Common myeloid progenitor, CD34-positive (primary cell): ENCODE data around the gene GAS2L3. TPM values are rescaled to one million over a fixed set of nuclear protein-coding genes. Genes with fewer than 3 reads are reported as not detected.

Experiments
- CTCF ChIA-PET: fragments of 350-600 bp; sonication (Branson Sonifier 250); formaldehyde crosslinking; loops from one replicate; lab custom pipeline; 2021; ENCODE audit warnings: antibody characterized with exemption; lab: Charles Lee
- POLR2A ChIA-PET: fragments of 350-600 bp; sonication (Branson Sonifier 250); formaldehyde crosslinking; loops from one replicate; lab custom pipeline; 2021; ENCODE audit warnings: antibody characterized with exemption; lab: Charles Lee
- DNase-seq, 3 donors: peaks; one replicate each; pipeline versions ENCODE4 v3.0.0 to v3.0.0-alpha.2; 2013
- H3K27ac ChIP-seq, 2 experiments: 1 replicate in 1 of 2; 2 replicates in 1 of 2; pipeline ENCODE4 v1.7.0; 2013; ENCODE audit warnings: inconsistent platforms in 2 of 2, low read length in 2 of 2, mild to moderate bottlenecking in 2 of 2, low read depth in 1 of 2, moderate library complexity in 1 of 2; ENCODE audit not compliant: severe bottlenecking in 2 of 2, insufficient read depth in 1 of 2, poor library complexity in 1 of 2
- H3K27me3 ChIP-seq, 5 experiments: replicated peaks in 2 of 5; 1 replicate in 3 of 5; 2 replicates in 2 of 5; pipeline versions ENCODE4 v1.6.1 to v1.7.0; 2013; ENCODE audit warnings: low read length in 4 of 5, mild to moderate bottlenecking in 2 of 5, moderate library complexity in 2 of 5, inconsistent platforms in 1 of 5; ENCODE audit not compliant: insufficient read depth in 5 of 5, control insufficient read depth in 4 of 5
- H3K36me3 ChIP-seq, 4 experiments: 1 replicate in 2 of 4; 2 replicates in 2 of 4; pipeline versions ENCODE4 v1.6.1 to v1.7.0; 2013; ENCODE audit warnings: low read length in 3 of 4, control low read depth in 1 of 4, mild to moderate bottlenecking in 1 of 4; ENCODE audit not compliant: control insufficient read depth in 4 of 4, insufficient read depth in 4 of 4
- H3K4me1 ChIP-seq, 4 experiments: 1 replicate in 3 of 4; 2 replicates in 1 of 4; pipeline versions ENCODE4 v1.6.1 to v1.7.1; 2013; ENCODE audit warnings: low read length in 3 of 4, mild to moderate bottlenecking in 3 of 4, control low read depth in 1 of 4, inconsistent platforms in 1 of 4, moderate library complexity in 1 of 4; ENCODE audit not compliant: control insufficient read depth in 4 of 4, insufficient read depth in 4 of 4; ENCODE audit errors: control extremely low read depth in 1 of 4
- H3K4me3 ChIP-seq, 7 experiments: 1 replicate in 4 of 7; 2 replicates in 3 of 7; pipeline versions ENCODE4 v1.5.1 to v1.7.0; 2013; ENCODE audit warnings: mild to moderate bottlenecking in 7 of 7, low read length in 6 of 7, moderate library complexity in 6 of 7, inconsistent platforms in 2 of 7, low read depth in 2 of 7, control low read depth in 1 of 7; ENCODE audit not compliant: insufficient read depth in 4 of 7, control insufficient read depth in 1 of 7; ENCODE audit errors: extremely low read depth in 1 of 7
- H3K9me3 ChIP-seq, 5 experiments: 1 replicate in 4 of 5; 2 replicates in 1 of 5; pipeline versions ENCODE4 v1.6.1 to v1.7.1; 2013; ENCODE audit warnings: low read length in 4 of 5, mild to moderate bottlenecking in 2 of 5, inconsistent platforms in 1 of 5, low read depth in 1 of 5, moderate library complexity in 1 of 5; ENCODE audit not compliant: control insufficient read depth in 4 of 5, insufficient read depth in 2 of 5; ENCODE audit errors: control extremely low read depth in 1 of 5
- WGBS: methylation state at CpG from one replicate; pipeline ENCODE4 v1.1.5; 2013; ENCODE audit not compliant: insufficient coverage; 5-methylcytosine and 5-hydroxymethylcytosine counted together
- polyA plus RNA-seq: library from polyadenylated mRNA; unstranded; fragments of 120-200 nt; gene quantifications from one replicate; pipeline ENCODE4 v1.2.1, GENCODE V29; 2013

GAS2L3 gene
- 1.8 TPM for polyA plus RNA-seq

DNA sequence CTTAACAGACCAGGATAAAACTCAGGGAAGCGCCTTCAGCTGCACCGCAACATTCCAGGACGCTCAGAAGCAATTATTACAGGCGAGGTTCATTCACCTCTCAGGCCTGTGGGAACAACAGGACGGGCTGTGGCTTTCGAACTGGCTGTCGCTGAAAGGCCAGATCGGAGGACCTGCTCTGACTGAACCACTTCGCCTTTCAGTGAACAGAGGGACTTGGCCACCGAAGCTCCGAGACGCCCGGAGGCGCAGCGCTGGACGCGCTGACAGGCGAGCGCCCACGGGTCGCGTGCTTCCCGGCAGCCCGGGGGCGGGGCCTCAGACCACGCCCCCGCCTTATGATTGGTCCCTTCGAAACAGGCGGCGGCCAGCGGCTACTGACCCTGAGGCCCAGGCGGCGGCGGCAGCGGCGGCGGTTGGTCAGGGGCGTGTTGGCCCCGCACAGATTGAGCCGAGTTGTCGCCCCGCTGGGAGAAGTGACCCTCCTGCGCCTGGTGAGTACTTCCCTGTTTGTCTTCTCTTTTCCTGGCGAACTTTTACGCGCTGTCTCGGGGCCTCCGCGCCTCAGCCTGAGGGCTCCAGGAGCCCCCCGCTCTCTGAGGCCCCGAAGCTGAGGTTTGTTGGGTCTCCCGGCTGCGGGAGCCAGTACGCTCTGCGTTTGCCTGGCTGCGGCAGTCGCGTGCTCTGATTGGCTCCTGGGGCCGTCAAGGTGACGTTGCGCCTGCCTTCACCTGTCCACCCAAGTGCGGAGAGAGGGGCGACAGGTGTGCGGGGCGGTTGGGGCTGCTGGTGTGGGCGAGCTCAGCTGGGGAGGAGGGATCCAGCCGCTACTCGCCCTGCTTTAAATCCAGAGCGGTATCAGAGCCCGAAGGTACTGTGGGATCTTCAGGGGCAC is at the start of gene GAS2L3:
TSS of gene GAS2L3 (plus strand) at position 393 of the 895 bp plus-strand sequence. CDS start 21,221 bp downstream, outside the sequence.
- H3K36me3 ChIP-seq, result no peaks in the 10 kb centered on the region
- no peaks in the 10 kb centered on the region for H3K9me3 ChIP-seq
- ChIA-PET POLR2A (interaction anchor here (1.2 kb wide), 1 partner anchor 39 kb away, joined by 3 read pairs; no protein-coding TSS in a partner anchor), CTCF (interaction anchor here (1.1 kb wide), 1 partner anchor 36 kb away, joined by 3 read pairs; no protein-coding TSS in a partner anchor)
- WGBS, result 2% methylated on average over 67 of the region's 70 CpGs
- peak within 1 kb of the TSS in 1 of 2 experiments; percentile 40 for H3K27ac ChIP-seq
- H3K27me3 ChIP-seq, result peaks cover 0 to 3% (median 1%) of the 10 kb centered on the region in 5 experiments
- H3K4me3 ChIP-seq, result peak within 1 kb of the TSS; percentile 64 to 90 (median 79)
- H3K4me1 ChIP-seq, result peaks cover 4 to 18% (median 15%) of the 10 kb centered on the region in 4 experiments
- DNase-seq, result peak; percentile 53 to 78 (median 65)

- whole genome bisulfite sequencing, result 86% methylated on average over 3 of the region's 3 CpGs
- Histone ChIP-seq H3K36me3 (no peaks in the 10 kb centered on the region), H3K4me1 (no peaks in the 10 kb centered on the region), H3K9me3 (peaks cover 0 to 2% (median 0%) of the 10 kb centered on the region in 5 experiments), H3K27me3 (peaks cover 0 to 7% (median 4%) of the 10 kb centered on the region in 5 experiments), H3K27ac (no peak overlapping the region), H3K4me3 (no peak overlapping the region)
- ChIA-PET CTCF (no interaction called here), POLR2A (no interaction called here)
- DNase-seq, result no peak
Observed at GRCh38 chr12:100528034-100528433, 45.5 kb upstream of the GAS2L3 start.

GRCh38 chr12:100528471-100529127 is 44.9 kb upstream of the GAS2L3 start:
- CTCF ChIA-PET, result no interaction called here
- DNase-seq, result no peak
- no peaks in the 10 kb centered on the region for H3K4me1 ChIP-seq
- no CpG with 5 or more reads among the region's 1 CpG for WGBS
- H3K36me3 ChIP-seq, result no peaks in the 10 kb centered on the region
- peaks cover 0 to 8% (median 4%) of the 10 kb centered on the region in 5 experiments for H3K27me3 ChIP-seq
- peaks cover 0 to 2% (median 0%) of the 10 kb centered on the region in 5 experiments for H3K9me3 ChIP-seq
- POLR2A ChIA-PET, result no interaction called here
- H3K4me3 ChIP-seq, result no peak overlapping the region
- H3K27ac ChIP-seq, result no peak overlapping the region

DNA sequence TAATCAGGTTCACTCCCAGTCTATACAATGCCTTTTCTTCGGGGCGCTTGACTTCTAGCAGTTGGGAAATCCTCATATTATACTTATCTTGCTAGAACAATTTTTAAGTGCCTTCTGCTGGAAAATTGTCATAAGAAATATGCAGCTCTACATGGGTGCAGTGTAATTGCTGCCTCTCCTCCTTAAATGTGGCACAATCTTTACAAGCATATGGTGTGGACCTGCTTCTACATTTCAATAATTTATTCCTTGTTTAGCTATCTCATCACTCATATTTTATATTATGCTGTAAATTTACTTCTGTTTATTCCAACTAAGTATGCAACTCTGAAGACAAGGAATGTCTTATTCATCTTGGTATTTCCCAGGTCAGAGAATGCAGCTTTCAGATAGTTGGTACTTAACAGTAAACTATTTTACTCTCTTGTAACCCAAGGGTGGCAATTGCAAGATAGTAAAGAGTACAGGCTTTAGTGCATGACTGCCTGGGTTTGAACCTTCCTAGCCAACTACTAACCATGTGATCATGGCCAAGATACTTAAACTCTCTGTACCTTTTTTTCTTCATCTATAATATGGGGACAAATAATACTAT is 43.6 kb upstream of the GAS2L3 start:
- peaks cover 0 to 9% (median 4%) of the 10 kb centered on the region in 5 experiments for H3K27me3 ChIP-seq
- H3K9me3 ChIP-seq, result peaks cover 0 to 2% (median 0%) of the 10 kb centered on the region in 5 experiments
- no peaks in the 10 kb centered on the region for H3K4me1 ChIP-seq
- CTCF ChIA-PET, result no interaction called here
- no peak for DNase-seq
- WGBS, result no CpG with 5 or more reads among the region's 2 CpGs
- no peaks in the 10 kb centered on the region for H3K36me3 ChIP-seq
- H3K4me3 ChIP-seq, result no peak overlapping the region
- POLR2A ChIA-PET, result interaction anchor here (0.6 kb wide), 1 partner anchor 85 kb away, joined by 4 read pairs; no protein-coding TSS in a partner anchor
- no peak overlapping the region for H3K27ac ChIP-seq

DNA sequence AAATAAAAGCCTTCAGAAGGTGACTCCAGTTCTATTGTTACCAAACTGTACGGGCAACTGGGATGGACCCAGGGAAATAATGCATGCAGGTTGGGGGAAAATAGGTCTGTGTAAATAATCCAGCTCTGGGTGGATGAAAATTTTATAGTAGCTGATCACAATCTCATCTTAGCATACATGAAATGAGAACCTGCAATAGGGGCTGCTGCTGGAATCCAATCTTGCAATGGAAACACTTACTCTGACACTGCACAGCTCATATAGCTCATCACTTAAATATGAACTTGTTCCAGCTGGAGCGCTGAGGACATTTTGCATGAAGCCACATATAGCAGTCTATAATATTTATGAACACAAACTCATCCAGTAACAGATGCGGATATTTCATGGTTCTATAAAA is 40.1 kb upstream of the GAS2L3 start:
- ChIA-PET POLR2A (interaction anchor here (0.7 kb wide), 1 partner anchor 176 kb away, joined by 3 read pairs; no protein-coding TSS in a partner anchor), CTCF (no interaction called here)
- Histone ChIP-seq H3K27ac (no peak overlapping the region), H3K36me3 (no peaks in the 10 kb centered on the region), H3K4me3 (no peak overlapping the region), H3K9me3 (no peaks in the 10 kb centered on the region), H3K4me1 (no peaks in the 10 kb centered on the region), H3K27me3 (peaks cover 0 to 10% (median 4%) of the 10 kb centered on the region in 5 experiments)
- DNase-seq, result no peak
- WGBS, result 93% methylated on average over 2 of the region's 3 CpGs

DNA sequence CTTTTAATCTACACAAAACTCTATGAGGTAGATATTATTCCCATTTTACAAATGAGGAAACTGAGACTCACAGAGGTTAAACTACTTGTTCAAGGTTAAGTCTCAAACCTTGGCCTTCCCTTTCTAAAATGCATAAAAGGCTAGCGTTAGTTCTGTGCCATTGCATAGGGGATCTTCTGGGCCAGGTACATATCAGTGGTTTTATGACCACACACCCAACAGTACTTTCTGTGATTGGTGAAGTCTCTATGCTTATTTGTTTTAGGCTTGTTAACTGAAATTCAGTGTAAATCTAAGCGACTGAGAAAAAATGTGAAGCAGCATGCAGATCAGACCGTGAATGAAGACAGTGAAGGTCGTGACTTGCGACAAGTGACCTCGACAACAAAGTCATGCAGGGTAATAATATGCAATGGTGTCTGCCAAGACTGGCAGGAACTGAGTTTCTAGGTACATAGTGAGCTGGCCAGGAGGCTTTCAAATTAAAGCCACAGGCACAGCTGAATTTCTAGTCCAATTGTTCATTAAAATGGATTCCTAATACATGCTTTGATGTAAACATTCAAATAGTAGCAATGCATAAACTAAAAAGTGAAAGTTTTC is 38.8 kb upstream of the GAS2L3 start:
- no peaks in the 10 kb centered on the region for H3K4me1 ChIP-seq
- peaks cover 0 to 7% (median 0%) of the 10 kb centered on the region in 5 experiments for H3K27me3 ChIP-seq
- 93% methylated on average over 6 of the region's 6 CpGs for WGBS
- no peak overlapping the region for H3K27ac ChIP-seq
- CTCF ChIA-PET, result no interaction called here
- DNase-seq, result no peak
- no peaks in the 10 kb centered on the region for H3K9me3 ChIP-seq
- H3K36me3 ChIP-seq, result no peaks in the 10 kb centered on the region
- no peak overlapping the region for H3K4me3 ChIP-seq
- POLR2A ChIA-PET, result no interaction called here
